ENCODE measurements around the gene CTBS. TPM values are rescaled to one million over a fixed set of nuclear protein-coding genes. Genes with fewer than 3 reads are reported as not detected.
A peak's percentile ranks its signal among the peaks of the same experiment; 100 is the strongest.

Gene CTBS
- total RNA-seq, 1 donor = 23.0 TPM

GRCh38 chr1:84613887-84614286 is 39.6 kb upstream of the CTBS start:
- no peak for DNase-seq (ENCODE audit: low read depth)
- H3K4me3 ChIP-seq (ENCODE audit: low read depth, low read length) = no peak overlapping the region
- TF ChIP-seq CTCF (IDR thresholded peaks at IDR 0.05; ENCODE audit: insufficient read depth, low read length) = no peak

GRCh38 chr1:84613026-84613425 is 38.8 kb upstream of the CTBS start:
- no peak for TF ChIP-seq CTCF (IDR thresholded peaks at IDR 0.05; ENCODE audit: insufficient read depth, low read length)

GRCh38 chr1:84611796-84612195 is 37.6 kb upstream of the CTBS start:
- no peak overlapping the region for H3K4me3 ChIP-seq (ENCODE audit: low read depth, low read length)
- peak; percentile 63 for DNase-seq (ENCODE audit: low read depth)

More at GRCh38 chr1:84613026-84613425, 38.8 kb upstream of the CTBS start:
- no peak overlapping the region for H3K4me3 ChIP-seq (ENCODE audit: low read depth, low read length)
- DNase-seq (ENCODE audit: low read depth) = peak; percentile 63

GRCh38 chr1:84611091-84611490 is 36.9 kb upstream of the CTBS start:
- H3K4me3 ChIP-seq (ENCODE audit: low read depth, low read length) = no peak overlapping the region
- DNase-seq (ENCODE audit: low read depth) = no peak
- no peak for TF ChIP-seq CTCF (IDR thresholded peaks at IDR 0.05; ENCODE audit: insufficient read depth, low read length)

More at GRCh38 chr1:84611796-84612195, 37.6 kb upstream of the CTBS start:
- no peak for TF ChIP-seq CTCF (IDR thresholded peaks at IDR 0.05; ENCODE audit: insufficient read depth, low read length)

GRCh38 chr1:84606977-84607376 is 32.7 kb upstream of the CTBS start:
- no peak for TF ChIP-seq CTCF (IDR thresholded peaks at IDR 0.05; ENCODE audit: insufficient read depth, low read length)
- DNase-seq (ENCODE audit: low read depth) = no peak
- no peak overlapping the region for H3K4me3 ChIP-seq (ENCODE audit: low read depth, low read length)

GRCh38 chr1:84605157-84605556 is 30.9 kb upstream of the CTBS start:
- no peak for DNase-seq (ENCODE audit: low read depth)
- no peak for TF ChIP-seq CTCF (IDR thresholded peaks at IDR 0.05; ENCODE audit: insufficient read depth, low read length)
- H3K4me3 ChIP-seq (ENCODE audit: low read depth, low read length) = no peak overlapping the region

Measured in fibroblast of the aortic adventitia (primary cell).